Keratinocyte (primary cell): ENCODE measurements around the gene THEM4. TPM values are rescaled to one million over a fixed set of nuclear protein-coding genes. Genes with fewer than 3 reads are reported as not detected.

Experiments
- DNase-seq: peaks from one replicate; pipeline ENCODE4 v3.0.0-alpha.2; 2011; ENCODE audit warnings: low read depth, missing footprints, low spot score
- FAIRE-seq: peaks from 2 replicates; lab custom pipeline; 2011; peaks lifted over from hg19 to GRCh38; lab: Jason Lieb, UNC
- H2AFZ ChIP-seq: 2 replicates; pipeline ENCODE4 v1.6.0; 2012; ENCODE audit warnings: low read length, control low read depth, inconsistent platforms; ENCODE audit not compliant: control insufficient read depth
- H3K27ac ChIP-seq: 2 replicates; pipeline ENCODE4 v1.5.1; 2011; ENCODE audit warnings: low read length; ENCODE audit not compliant: control insufficient read depth, insufficient read depth
- H3K27me3 ChIP-seq: 3 replicates; pipeline ENCODE4 v1.6.0; 2011; ENCODE audit warnings: low read length; ENCODE audit not compliant: control insufficient read depth, insufficient read depth; ENCODE audit errors: extremely low read depth
- H3K36me3 ChIP-seq, 2 experiments: 2 replicates in 1 of 2; 3 replicates in 1 of 2; pipeline ENCODE4 v1.5.1; 2011; ENCODE audit warnings: low read length in 2 of 2, mild to moderate bottlenecking in 1 of 2; ENCODE audit not compliant: control insufficient read depth in 2 of 2, insufficient read depth in 2 of 2; ENCODE audit errors: extremely low read depth in 1 of 2
- H3K4me1 ChIP-seq: 3 replicates; pipeline ENCODE4 v1.5.1; 2011; ENCODE audit warnings: low read length; ENCODE audit not compliant: control insufficient read depth, insufficient read depth; ENCODE audit errors: extremely low read depth
- H3K4me2 ChIP-seq: 3 replicates; pipeline ENCODE4 v1.6.0; 2011; ENCODE audit warnings: low read depth, low read length; ENCODE audit not compliant: control insufficient read depth, insufficient read depth; ENCODE audit errors: extremely low read depth
- H3K4me3 ChIP-seq, 3 experiments: fragments of 200-600 bp in 1 of 3; sonication (generic) in 1 of 3; 2 replicates in 2 of 3; 3 replicates in 1 of 3; pipeline ENCODE4 v1.5.1; 2011 to 2016; ENCODE audit warnings: low read length in 3 of 3, mild to moderate bottlenecking in 3 of 3, control low read depth in 2 of 3, inconsistent platforms in 1 of 3, low read depth in 1 of 3, mixed read lengths in 1 of 3, mixed run types in 1 of 3, moderate library complexity in 1 of 3; ENCODE audit not compliant: control insufficient read depth in 2 of 3, insufficient read depth in 2 of 3; ENCODE audit errors: extremely low read depth in 1 of 3
- H3K79me2 ChIP-seq: 2 replicates; pipeline ENCODE4 v1.6.0; 2012; ENCODE audit warnings: low read length; ENCODE audit not compliant: control insufficient read depth, insufficient read depth
- H3K9ac ChIP-seq: 3 replicates; pipeline ENCODE4 v1.6.0; 2011; ENCODE audit warnings: low read length; ENCODE audit not compliant: control insufficient read depth, insufficient read depth; ENCODE audit errors: extremely low read depth
- H3K9me1 ChIP-seq: 3 replicates; pipeline ENCODE4 v1.6.0; 2011; ENCODE audit warnings: low read length; ENCODE audit not compliant: control insufficient read depth, insufficient read depth; ENCODE audit errors: extremely low read depth
- H3K9me3 ChIP-seq: 2 replicates; pipeline ENCODE4 v1.5.1; 2012; ENCODE audit warnings: low read depth, low read length; ENCODE audit not compliant: control insufficient read depth
- H4K20me1 ChIP-seq: 3 replicates; pipeline ENCODE4 v1.6.0; 2011; ENCODE audit warnings: low read length; ENCODE audit not compliant: control insufficient read depth, insufficient read depth; ENCODE audit errors: extremely low read depth
- EZH2 ChIP-seq: IDR thresholded peaks from one replicate; pipeline ENCODE4 v1.6.1; 2012; ENCODE audit warnings: inconsistent platforms, mild to moderate bottlenecking, low read length, moderate library complexity
- dilution Hi-C: fragments of 300-500 bp; cut with MboI; formaldehyde crosslinking; loops from one replicate; pipeline ENCODE4 v1.7.0; 2020; ENCODE audit warnings: low sequenced_read_pairs; ENCODE audit not compliant: extremely low pct_ligation_motif_present
- polyA plus RNA-seq, 5 experiments: library from polyadenylated mRNA; depleted of rRNA in 3 of 5; stranded (reverse) in 3 of 5; stranded (forward) in 1 of 5; unstranded in 1 of 5; fragments of >200 nt; gene quantifications; 1 replicate in 1 of 5; 2 replicates in 3 of 5; 3 replicates in 1 of 5; pipeline versions ENCODE4 v1.2.1 to v1.2.3, GENCODE V29; 2011 to 2012; ENCODE audit warnings: missing spikeins in 2 of 5, low read depth in 1 of 5, low replicate concordance in 1 of 5
- TF ChIP-seq, protein P1 (sequence below), 3 experiments: IDR thresholded peaks in 1 of 3; conservative IDR thresholded peaks in 1 of 3; optimal IDR thresholded peaks in 1 of 3; 2 replicates in 2 of 3; 3 replicates in 1 of 3; pipeline versions ENCODE3 to v1.5.1; 2011; ENCODE audit warnings: low read length in 3 of 3, mild to moderate bottlenecking in 3 of 3, moderate library complexity in 2 of 3, control low read depth in 1 of 3, inconsistent platforms in 1 of 3; ENCODE audit not compliant: insufficient read depth in 2 of 3; ENCODE audit errors: extremely low read depth in 1 of 3

THEM4 gene
- polyA plus RNA-seq, 1 donor (not counting 4 experiments of a cell fraction or from before 2014, with no cell fraction given) = 23.3 TPM

DNA sequence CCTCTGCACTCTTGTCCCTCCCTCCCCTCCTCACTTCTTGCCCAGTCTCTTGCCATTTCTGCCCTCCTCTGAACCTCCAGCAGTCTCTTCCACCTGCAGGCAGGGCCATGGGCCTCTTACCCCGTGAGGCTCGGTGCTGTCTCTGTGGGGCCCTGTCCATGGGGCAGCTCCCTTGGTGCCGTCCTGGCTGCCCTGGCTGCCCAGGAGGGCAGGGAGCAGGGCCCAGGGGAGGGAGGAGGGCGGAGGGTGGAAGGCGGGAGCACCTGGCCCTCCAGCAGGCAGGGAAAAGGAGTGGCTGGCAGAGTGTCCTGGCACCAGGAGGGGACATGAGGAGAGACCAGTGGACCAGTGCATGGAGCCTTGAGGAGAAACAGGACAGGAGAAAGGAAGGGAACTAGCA, 77.7 kb downstream of the THEM4 start, which contains the start of gene RORC:
RORC (minus strand) TSS at position 198 of the 400 bp plus-strand sequence; CDS start at position 160, 38 bp downstream.
- dilution Hi-C loops = no loop called here
- H3K79me2 ChIP-seq = no peaks in the 10 kb centered on the region
- no peaks in the 10 kb centered on the region for H3K36me3 ChIP-seq
- peaks cover 28% of the 10 kb centered on the region for H3K4me1 ChIP-seq
- H3K4me3 ChIP-seq = no peak within 1 kb of the TSS
- H4K20me1 ChIP-seq = no peaks in the 10 kb centered on the region
- TF ChIP-seq, protein P1, sequence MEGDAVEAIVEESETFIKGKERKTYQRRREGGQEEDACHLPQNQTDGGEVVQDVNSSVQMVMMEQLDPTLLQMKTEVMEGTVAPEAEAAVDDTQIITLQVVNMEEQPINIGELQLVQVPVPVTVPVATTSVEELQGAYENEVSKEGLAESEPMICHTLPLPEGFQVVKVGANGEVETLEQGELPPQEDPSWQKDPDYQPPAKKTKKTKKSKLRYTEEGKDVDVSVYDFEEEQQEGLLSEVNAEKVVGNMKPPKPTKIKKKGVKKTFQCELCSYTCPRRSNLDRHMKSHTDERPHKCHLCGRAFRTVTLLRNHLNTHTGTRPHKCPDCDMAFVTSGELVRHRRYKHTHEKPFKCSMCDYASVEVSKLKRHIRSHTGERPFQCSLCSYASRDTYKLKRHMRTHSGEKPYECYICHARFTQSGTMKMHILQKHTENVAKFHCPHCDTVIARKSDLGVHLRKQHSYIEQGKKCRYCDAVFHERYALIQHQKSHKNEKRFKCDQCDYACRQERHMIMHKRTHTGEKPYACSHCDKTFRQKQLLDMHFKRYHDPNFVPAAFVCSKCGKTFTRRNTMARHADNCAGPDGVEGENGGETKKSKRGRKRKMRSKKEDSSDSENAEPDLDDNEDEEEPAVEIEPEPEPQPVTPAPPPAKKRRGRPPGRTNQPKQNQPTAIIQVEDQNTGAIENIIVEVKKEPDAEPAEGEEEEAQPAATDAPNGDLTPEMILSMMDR (optimal IDR thresholded peaks at IDR 0.05 in 1 of 3, IDR thresholded peaks at IDR 0.05 in 1 of 3, conservative IDR thresholded peaks at IDR 0.05 in 1 of 3; ENCODE audit: extremely low read depth in 1 of 3, insufficient read depth in 2 of 3, low read length in 3 of 3) = no peak
- TF ChIP-seq EZH2 = no peak
- H3K9ac ChIP-seq = no peak within 1 kb of the TSS
- H3K27me3 ChIP-seq = no peaks in the 10 kb centered on the region
- no peaks in the 10 kb centered on the region for H3K9me1 ChIP-seq
- no peak within 1 kb of the TSS for H3K27ac ChIP-seq
- FAIRE-seq (no peak), DNase-seq (no peak)
- H3K4me2 ChIP-seq = peak within 1 kb of the TSS; percentile 6
- H3K9me3 ChIP-seq = no peaks in the 10 kb centered on the region
- H2AFZ ChIP-seq = peak within 1 kb of the TSS; percentile 54

DNA sequence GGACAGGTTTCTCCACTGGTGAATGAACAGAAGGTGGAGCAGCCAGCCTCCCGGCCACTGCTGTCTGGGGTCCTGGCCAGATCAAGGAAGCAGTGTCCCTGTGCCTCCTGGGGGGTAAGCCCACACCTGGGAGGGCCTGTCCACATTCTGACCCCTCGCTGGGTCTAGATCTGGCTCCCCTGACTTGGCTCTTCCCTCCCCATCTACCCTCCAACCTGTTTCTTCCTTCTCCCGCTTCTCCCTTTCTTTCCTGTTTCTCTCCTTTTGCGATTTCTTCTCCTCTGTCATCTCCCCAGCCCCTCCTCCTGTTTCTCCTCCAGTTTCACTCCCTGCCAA, 78.1 kb downstream of the THEM4 start:
- Histone ChIP-seq H3K79me2 (no peaks in the 10 kb centered on the region), H3K36me3 (no peaks in the 10 kb centered on the region), H3K4me1 (peaks cover 24% of the 10 kb centered on the region), H3K9me1 (no peaks in the 10 kb centered on the region), H3K4me2 (peak overlapping the region; percentile 6), H3K9me3 (no peaks in the 10 kb centered on the region), H3K27ac (no peak overlapping the region), H3K4me3 (no peak overlapping the region), H3K9ac (no peak overlapping the region), H4K20me1 (no peaks in the 10 kb centered on the region), H3K27me3 (no peaks in the 10 kb centered on the region), H2AFZ (no peak overlapping the region)
- dilution Hi-C loops = no loop called here
- FAIRE-seq (no peak), DNase-seq (no peak)
- TF ChIP-seq, protein P1 (optimal IDR thresholded peaks at IDR 0.05 in 1 of 3, IDR thresholded peaks at IDR 0.05 in 1 of 3, conservative IDR thresholded peaks at IDR 0.05 in 1 of 3; ENCODE audit: extremely low read depth in 1 of 3, insufficient read depth in 2 of 3, low read length in 3 of 3) = no peak
- no peak for TF ChIP-seq EZH2
